Stimulated activated CD4-positive, alpha-beta T cell treated with anti-CD3 and anti-CD28 coated beads, Interleukin-1b, Interleukin-23, amount 100 ng/mL, for 24 hours (primary cell): Measurements from ENCODE around the gene EIF4E1B.

Source experiments
- DNase-seq, 4 experiments: peaks; one replicate each; pipeline ENCODE4 v3.0.0-alpha.2; 2020; ENCODE audit warnings: low read depth in 4 of 4, low spot score in 1 of 4

EIF4E1B gene

GRCh38 chr5:176661676-176662075, 31.2 kb downstream of the EIF4E1B start:
- DNase-seq = no peak

GRCh38 chr5:176662371-176663333, 32.2 kb downstream of the EIF4E1B start:
- DNase-seq = no peak

GRCh38 chr5:176663566-176663965, 33.1 kb downstream of the EIF4E1B start:
- DNase-seq = no peak

GRCh38 chr5:176664479-176664878, 34.0 kb downstream of the EIF4E1B start:
- no peak for DNase-seq

GRCh38 chr5:176664886-176665285, 34.4 kb downstream of the EIF4E1B start:
- no peak for DNase-seq

GRCh38 chr5:176665517-176665916, 35.0 kb downstream of the EIF4E1B start:
- no peak for DNase-seq

- no peak for DNase-seq
Observed at GRCh38 chr5:176667637-176668036, 37.2 kb downstream of the EIF4E1B start.

GRCh38 chr5:176670449-176670848, 40.0 kb downstream of the EIF4E1B start:
- no peak for DNase-seq

- DNase-seq = no peak
Observed at GRCh38 chr5:176671399-176671798, 40.9 kb downstream of the EIF4E1B start.

- DNase-seq = no peak
Observed at GRCh38 chr5:176671890-176672747, 41.6 kb downstream of the EIF4E1B start.

GRCh38 chr5:176673651-176674583, 43.4 kb downstream of the EIF4E1B start:
- no peak for DNase-seq

GRCh38 chr5:176674799-176675198, 44.3 kb downstream of the EIF4E1B start:
- DNase-seq = no peak

GRCh38 chr5:176675676-176676360, 45.3 kb downstream of the EIF4E1B start:
- no peak for DNase-seq

GRCh38 chr5:176676361-176676824, 45.9 kb downstream of the EIF4E1B start:
- no peak for DNase-seq

- no peak for DNase-seq
Observed at GRCh38 chr5:176677209-176677939, 46.9 kb downstream of the EIF4E1B start.

- DNase-seq = no peak
Observed at GRCh38 chr5:176678584-176678983, 48.1 kb downstream of the EIF4E1B start.

GRCh38 chr5:176679365-176680225, 49.1 kb downstream of the EIF4E1B start:
- no peak for DNase-seq

GRCh38 chr5:176680226-176680563, 49.7 kb downstream of the EIF4E1B start:
- no peak for DNase-seq
